Measurements from ENCODE around the gene TRANK1.

Gene TRANK1

DNA sequence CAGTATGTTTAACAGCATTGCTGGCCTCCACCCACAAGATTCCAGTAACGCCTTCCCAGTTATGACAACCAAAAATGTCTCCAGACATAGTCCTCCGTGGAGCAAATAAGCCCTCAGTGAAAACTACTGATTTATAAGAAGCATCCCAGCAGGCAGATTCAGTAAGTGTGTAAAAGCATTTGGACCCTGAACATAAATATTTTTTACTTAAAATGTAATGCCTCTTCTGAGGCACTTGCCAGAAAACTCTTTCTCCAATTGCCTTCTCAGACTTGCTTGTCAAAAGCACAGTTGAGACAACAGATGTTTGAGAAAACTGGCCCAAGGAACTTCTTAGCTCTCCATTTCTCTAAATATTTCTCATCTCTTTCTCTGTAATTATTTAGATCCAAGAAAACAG is 148.7 kb downstream of the TRANK1 start:
- H3K27me3 ChIP-seq (ENCODE audit: low read length): 0 out of 2 replicates have a peak, but pooled peaks cover 3% of the 10 kb centered on the region
- H3K36me3 ChIP-seq (ENCODE audit: low read length): no peaks in the 10 kb centered on the region
- no peak overlapping the region for H2AFZ ChIP-seq (ENCODE audit: low read depth, low read length, severe bottlenecking)
- no peak overlapping the region for H3K27ac ChIP-seq (ENCODE audit: low read depth, low read length)
- H3F3A ChIP-seq (ENCODE audit: insufficient read depth): no peaks in the 10 kb centered on the region
- no peak overlapping the region for H3K4me3 ChIP-seq (ENCODE audit: insufficient read depth, low read length, poor library complexity, severe bottlenecking)
- TF ChIP-seq CTCF (IDR thresholded peaks at IDR 0.05; ENCODE audit: insufficient read depth, low read length, poor library complexity, severe bottlenecking): no peak
- TF ChIP-seq EZH2phosphoT487 (conservative IDR thresholded peaks at IDR 0.05; ENCODE audit: low read length): no peak
- H3K9me3 ChIP-seq (ENCODE audit: insufficient read depth, low read length): no peaks in the 10 kb centered on the region
- no peak overlapping the region for H3K9ac ChIP-seq (ENCODE audit: low read length)
- no peak overlapping the region for H3K4me2 ChIP-seq (ENCODE audit: low read depth, low read length, poor library complexity, severe bottlenecking)
- no peaks in the 10 kb centered on the region for H3K9me2 ChIP-seq (replicated peaks; ENCODE audit: insufficient read depth, low read length)
- no peaks in the 10 kb centered on the region for H3K79me2 ChIP-seq (ENCODE audit: insufficient read depth, low read length)
- H4K20me1 ChIP-seq (ENCODE audit: low read depth, low read length): no peaks in the 10 kb centered on the region

- H3K4me2 ChIP-seq (ENCODE audit: low read depth, low read length, poor library complexity, severe bottlenecking): no peak overlapping the region
- no peaks in the 10 kb centered on the region for H3K9me2 ChIP-seq (replicated peaks; ENCODE audit: insufficient read depth, low read length)
- no peaks in the 10 kb centered on the region for H3K9me3 ChIP-seq (ENCODE audit: insufficient read depth, low read length)
- no peaks in the 10 kb centered on the region for H3F3A ChIP-seq (ENCODE audit: insufficient read depth)
- no peaks in the 10 kb centered on the region for H3K79me2 ChIP-seq (ENCODE audit: insufficient read depth, low read length)
- H3K9ac ChIP-seq (ENCODE audit: low read length): no peak overlapping the region
- TF ChIP-seq CTCF (IDR thresholded peaks at IDR 0.05; ENCODE audit: insufficient read depth, low read length, poor library complexity, severe bottlenecking) (no peak), EZH2phosphoT487 (conservative IDR thresholded peaks at IDR 0.05; ENCODE audit: low read length) (no peak)
- H3K27ac ChIP-seq (ENCODE audit: low read depth, low read length): no peak overlapping the region
- H3K36me3 ChIP-seq (ENCODE audit: low read length): no peaks in the 10 kb centered on the region
- H3K27me3 ChIP-seq (ENCODE audit: low read length): 0 out of 2 replicates have a peak, but pooled peaks cover 3% of the 10 kb centered on the region
- no peaks in the 10 kb centered on the region for H4K20me1 ChIP-seq (ENCODE audit: low read depth, low read length)
- no peak overlapping the region for H2AFZ ChIP-seq (ENCODE audit: low read depth, low read length, severe bottlenecking)
- H3K4me3 ChIP-seq (ENCODE audit: insufficient read depth, low read length, poor library complexity, severe bottlenecking): no peak overlapping the region
Observed at GRCh38 chr3:36795622-36796021, 149.2 kb downstream of the TRANK1 start.

- Histone ChIP-seq H3K36me3 (ENCODE audit: low read length) (no peaks in the 10 kb centered on the region), H3K9me2 (replicated peaks; ENCODE audit: insufficient read depth, low read length) (no peaks in the 10 kb centered on the region), H3K4me3 (ENCODE audit: insufficient read depth, low read length, poor library complexity, severe bottlenecking) (no peak overlapping the region), H3K9me3 (ENCODE audit: insufficient read depth, low read length) (no peaks in the 10 kb centered on the region), H2AFZ (ENCODE audit: low read depth, low read length, severe bottlenecking) (no peak overlapping the region), H3K27ac (ENCODE audit: low read depth, low read length) (no peak overlapping the region), H3K27me3 (ENCODE audit: low read length) (0 out of 2 replicates have a peak, but pooled peaks cover 3% of the 10 kb centered on the region), H3K79me2 (ENCODE audit: insufficient read depth, low read length) (no peaks in the 10 kb centered on the region), H3K4me2 (ENCODE audit: low read depth, low read length, poor library complexity, severe bottlenecking) (no peak overlapping the region), H3K9ac (ENCODE audit: low read length) (no peak overlapping the region), H4K20me1 (ENCODE audit: low read depth, low read length) (no peaks in the 10 kb centered on the region), H3F3A (ENCODE audit: insufficient read depth) (no peaks in the 10 kb centered on the region)
- TF ChIP-seq EZH2phosphoT487 (conservative IDR thresholded peaks at IDR 0.05; ENCODE audit: low read length) (no peak), CTCF (IDR thresholded peaks at IDR 0.05; ENCODE audit: insufficient read depth, low read length, poor library complexity, severe bottlenecking) (peak; percentile 28)
Observed at GRCh38 chr3:36792342-36792741, 152.5 kb downstream of the TRANK1 start.
